Spinal cord (tissue), 10 donors: ENCODE results near the gene UBE2E3. TPM values are rescaled to one million over a fixed set of nuclear protein-coding genes. Genes with fewer than 3 reads are reported as not detected.
"Not testable (repeated sequence)": the region's sequence is repeated elsewhere in the genome, so short reads cannot be mapped to it uniquely, and the experiment has no call there.

ENCODE experiments used
- DNase-seq, 6 donors: peaks; one replicate each; pipeline versions ENCODE4 v3.0.0 to v3.0.0-alpha.2; 2013 to 2015; ENCODE audit warnings: low spot score in 6 of 6, low read depth in 4 of 6
- H3K27ac ChIP-seq: one replicate; pipeline ENCODE4 v1.5.1; 2013; ENCODE audit warnings: low read depth, low read length, control low read depth
- H3K27me3 ChIP-seq: one replicate; pipeline ENCODE4 v1.6.1; 2013; ENCODE audit warnings: low read length; ENCODE audit not compliant: control insufficient read depth, insufficient read depth
- H3K36me3 ChIP-seq: one replicate; pipeline ENCODE4 v1.6.1; 2013; ENCODE audit warnings: low read length; ENCODE audit not compliant: control insufficient read depth, insufficient read depth
- H3K4me1 ChIP-seq: one replicate; pipeline ENCODE4 v1.6.1; 2013; ENCODE audit warnings: low read length; ENCODE audit not compliant: control insufficient read depth, insufficient read depth
- H3K4me3 ChIP-seq: one replicate; pipeline ENCODE4 v1.5.1; 2013; ENCODE audit warnings: low read depth, low read length, control low read depth
- H3K9me3 ChIP-seq: one replicate; pipeline ENCODE4 v1.6.1; 2013; ENCODE audit warnings: low read length; ENCODE audit not compliant: control insufficient read depth, insufficient read depth
- WGBS: methylation state at CpG from one replicate; pipeline ENCODE4 v1.1.5; 2013; ENCODE audit warnings: missing lambda C conversion rate; ENCODE audit not compliant: insufficient coverage; 5-methylcytosine and 5-hydroxymethylcytosine counted together
- polyA plus RNA-seq, 2 donors: library from polyadenylated mRNA; unstranded; fragments of 120-200 nt; gene quantifications; one replicate each; pipeline ENCODE4 v1.2.1, GENCODE V29; 2013; ENCODE audit not compliant: insufficient read length in 2 of 2
- total RNA-seq, 2 donors: library from RNA; depleted of rRNA in 1 of 2; stranded (reverse); fragments of 120-200 nt in 1 of 2; fragments of >200 nt in 1 of 2; gene quantifications; one replicate each; pipeline versions ENCODE4 v1.2.3 to v1.2.4, GENCODE V29; 2013 to 2014
- donor health status: healthy.

Gene UBE2E3
- total and polyA plus RNA-seq, 4 donors: 124 to 187 (median 160) TPM

DNA sequence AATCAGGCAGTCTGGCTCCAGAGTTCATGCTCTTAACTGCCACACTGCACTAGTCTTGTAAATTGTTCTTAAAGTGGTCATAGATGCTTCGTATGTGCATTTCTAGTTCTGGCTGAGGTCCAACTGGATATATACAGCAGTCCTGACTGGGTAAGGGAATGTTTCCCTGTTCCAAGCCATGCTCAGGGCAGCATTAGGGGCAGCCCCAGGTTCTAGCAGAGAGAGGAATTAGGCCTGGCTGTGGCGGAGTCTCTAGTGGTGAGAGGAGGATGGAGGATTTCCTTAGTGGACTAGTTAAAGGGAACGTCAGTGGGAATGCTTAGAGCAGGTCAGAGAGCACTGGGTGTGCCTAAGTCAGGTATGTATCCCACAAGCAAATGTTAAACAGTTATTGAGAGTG is 28.0 kb downstream of the UBE2E3 start:
- Histone ChIP-seq H3K36me3 (no peaks in the 10 kb centered on the region), H3K27me3 (no peaks in the 10 kb centered on the region), H3K4me3 (no peak overlapping the region), H3K9me3 (no peaks in the 10 kb centered on the region), H3K4me1 (no peaks in the 10 kb centered on the region), H3K27ac (no peak overlapping the region)
- 67% methylated on average over 3 of the region's 3 CpGs for WGBS
- no peak for DNase-seq

DNA sequence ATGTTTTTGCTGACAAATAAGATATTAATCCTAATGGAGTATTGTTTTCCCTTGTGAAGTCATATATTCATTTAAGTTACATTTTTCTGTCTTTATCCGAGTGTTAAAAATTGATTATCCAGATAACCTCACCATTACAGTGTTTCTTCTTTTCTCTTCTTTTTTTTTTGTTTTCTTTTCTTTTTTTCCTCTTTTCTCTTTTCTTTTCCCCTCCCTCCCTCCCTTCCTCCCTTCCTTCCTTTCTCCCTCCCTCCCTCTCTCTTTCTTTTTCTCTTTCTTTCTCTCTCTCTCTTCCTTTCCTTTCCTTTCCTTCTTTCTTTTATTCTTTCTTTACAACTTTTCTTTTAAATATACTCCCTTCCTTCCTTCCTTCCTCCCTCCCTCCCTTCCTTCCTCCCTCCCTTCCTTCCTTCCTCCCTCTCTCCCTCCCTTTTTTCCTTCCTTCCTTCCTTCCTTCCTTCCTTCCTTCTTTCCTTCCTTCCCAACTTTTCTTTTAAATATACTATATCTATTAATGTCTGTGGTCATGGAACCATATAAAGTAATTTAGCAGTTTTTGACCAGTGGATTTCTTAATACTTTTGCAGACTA is 40.9 kb downstream of the UBE2E3 start:
- no CpG with 5 or more reads among the region's 1 CpG for whole genome bisulfite sequencing
- Histone ChIP-seq H3K27me3 (no peaks in the 10 kb centered on the region), H3K4me3 (no peak overlapping the region), H3K9me3 (no peaks in the 10 kb centered on the region), H3K4me1 (no peaks in the 10 kb centered on the region), H3K36me3 (no peaks in the 10 kb centered on the region), H3K27ac (no peak overlapping the region)
- no peak for DNase-seq

DNA sequence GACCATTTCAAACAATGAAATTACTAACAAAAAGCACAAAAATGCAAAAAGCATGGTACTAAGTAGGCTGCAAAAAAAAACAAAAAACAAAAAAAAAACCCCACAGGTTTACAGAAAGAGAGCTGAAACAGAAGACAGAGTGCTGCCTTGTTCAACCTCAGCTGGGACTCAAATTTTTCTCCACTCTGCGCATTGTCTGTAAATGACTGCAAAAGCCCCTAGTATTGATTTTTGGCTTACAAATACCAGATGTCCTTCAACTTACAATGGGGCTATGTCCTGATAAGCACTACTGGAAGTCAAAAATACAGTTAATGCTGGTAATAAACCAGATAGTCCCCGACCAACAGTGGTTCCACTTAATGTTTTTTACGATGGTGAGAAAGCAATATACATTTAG is 42.2 kb downstream of the UBE2E3 start:
- no peak overlapping the region for H3K4me3 ChIP-seq
- peak in 1 of 6 donors; percentile 17 for DNase-seq
- H3K4me1 ChIP-seq: no peaks in the 10 kb centered on the region
- H3K9me3 ChIP-seq: no peaks in the 10 kb centered on the region
- no peak overlapping the region for H3K27ac ChIP-seq
- H3K27me3 ChIP-seq: no peaks in the 10 kb centered on the region
- no peaks in the 10 kb centered on the region for H3K36me3 ChIP-seq
- WGBS: no CpG with 5 or more reads among the region's 3 CpGs

DNA sequence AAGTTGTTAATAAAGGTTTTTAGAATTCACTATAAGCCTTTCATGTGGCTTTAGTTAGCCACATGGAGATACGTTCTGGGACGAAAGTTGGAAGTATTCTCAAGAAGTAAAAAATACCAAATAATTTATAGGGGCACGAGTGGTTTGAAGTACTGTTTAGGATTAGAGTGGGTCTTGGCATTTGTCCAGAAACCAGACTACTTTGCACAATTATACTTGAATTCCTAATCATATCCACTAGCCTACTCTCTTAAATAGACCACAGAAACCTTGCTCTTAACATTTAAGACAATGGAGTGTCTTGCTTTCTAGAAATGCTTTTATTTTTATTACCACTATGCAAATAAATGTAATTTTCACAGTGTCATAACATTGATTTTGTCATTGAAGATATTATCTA is 44.6 kb downstream of the UBE2E3 start:
- no peaks in the 10 kb centered on the region for H3K27me3 ChIP-seq
- H3K27ac ChIP-seq: no peak overlapping the region
- no CpG with 5 or more reads among the region's 3 CpGs for WGBS
- H3K4me3 ChIP-seq: no peak overlapping the region
- no peaks in the 10 kb centered on the region for H3K36me3 ChIP-seq
- peak in 1 of 6 donors; percentile 10 for DNase-seq
- H3K4me1 ChIP-seq: no peaks in the 10 kb centered on the region
- no peaks in the 10 kb centered on the region for H3K9me3 ChIP-seq

DNA sequence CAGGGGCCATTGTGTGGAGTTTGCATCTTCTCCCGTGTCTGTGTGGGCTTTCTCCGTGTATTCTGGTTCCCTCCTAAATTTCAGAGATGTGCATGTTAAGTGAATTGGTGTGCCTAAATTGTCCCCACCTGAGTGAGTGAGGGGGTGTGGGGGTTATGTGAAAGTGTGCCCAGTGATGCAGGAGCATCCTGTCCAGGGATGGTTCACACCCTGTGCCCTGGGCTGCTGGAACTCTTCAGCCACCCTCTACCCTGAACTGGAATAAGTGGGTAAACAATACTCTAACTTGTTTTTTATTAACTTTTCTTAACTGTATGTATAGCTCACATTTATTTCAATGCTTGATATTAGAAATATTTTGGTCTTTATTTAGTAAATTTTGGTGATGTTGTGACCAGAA is 56.0 kb downstream of the UBE2E3 start:
- H3K36me3 ChIP-seq: no peaks in the 10 kb centered on the region
- no peaks in the 10 kb centered on the region for H3K9me3 ChIP-seq
- H3K4me1 ChIP-seq: no peaks in the 10 kb centered on the region
- no peak for DNase-seq
- 100% methylated on average over 1 of the region's 2 CpGs for WGBS
- no peak overlapping the region for H3K27ac ChIP-seq
- no peak overlapping the region for H3K4me3 ChIP-seq
- no peaks in the 10 kb centered on the region for H3K27me3 ChIP-seq

DNA sequence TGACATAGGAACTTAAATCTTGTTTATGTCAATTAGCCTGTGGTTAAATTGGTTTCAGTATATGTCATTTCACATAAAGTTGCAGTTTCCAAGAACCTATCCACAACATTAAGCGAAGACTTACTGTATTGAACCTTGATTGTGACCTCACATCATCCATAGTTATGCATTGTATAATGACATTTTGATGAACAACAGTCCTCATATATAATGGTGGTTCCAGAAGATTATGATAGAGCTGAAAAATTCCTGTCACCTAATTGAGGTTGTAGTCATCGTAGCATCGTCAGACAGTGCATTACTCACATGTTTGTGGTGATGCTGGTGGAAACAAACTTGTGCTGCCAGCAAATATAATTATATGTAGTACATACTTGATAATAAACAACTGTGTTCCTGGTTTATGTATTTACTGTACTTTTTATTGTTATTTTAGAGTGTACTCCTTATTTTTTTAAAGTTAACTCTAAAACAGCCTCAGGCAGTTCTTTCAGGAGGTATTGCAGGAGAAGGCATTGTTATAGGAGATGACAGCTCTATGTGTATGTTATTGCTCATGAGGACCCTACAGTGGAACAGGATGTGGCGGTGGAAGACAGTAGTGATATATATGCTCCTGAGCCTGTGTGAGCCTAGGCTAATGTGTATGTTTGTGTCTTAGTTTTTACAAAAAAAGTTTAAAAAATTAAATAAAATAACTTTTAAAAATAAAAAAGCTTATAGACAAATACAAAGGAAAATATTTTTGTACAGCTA is 56.6 kb downstream of the UBE2E3 start:
- no peak overlapping the region for H3K4me3 ChIP-seq
- H3K27ac ChIP-seq: no peak overlapping the region
- WGBS: no CpG with 5 or more reads among the region's 4 CpGs
- no peak for DNase-seq
- no peaks in the 10 kb centered on the region for H3K4me1 ChIP-seq
- H3K9me3 ChIP-seq: no peaks in the 10 kb centered on the region
- no peaks in the 10 kb centered on the region for H3K27me3 ChIP-seq
- no peaks in the 10 kb centered on the region for H3K36me3 ChIP-seq

DNA sequence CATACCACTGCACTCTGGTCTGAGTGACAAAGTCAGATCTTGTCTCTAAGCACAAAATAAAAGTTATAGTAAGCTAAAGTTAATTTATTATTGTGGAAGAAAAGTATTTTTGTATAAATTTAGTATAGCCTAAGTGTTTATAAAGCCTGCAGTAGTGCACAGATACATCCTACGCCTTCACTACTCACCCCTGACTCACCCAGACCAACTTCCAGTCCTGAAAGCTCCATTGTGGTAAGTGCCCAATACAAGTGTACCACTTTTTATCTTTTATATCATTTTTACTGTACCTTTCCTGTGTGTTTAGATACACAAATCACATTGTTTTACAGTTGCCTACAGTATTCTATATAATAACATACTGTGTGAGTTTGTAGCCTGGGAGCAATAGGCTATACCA is 57.5 kb downstream of the UBE2E3 start:
- WGBS: no CpG with 5 or more reads among the region's 1 CpG
- H3K27me3 ChIP-seq: no peaks in the 10 kb centered on the region
- no peak for DNase-seq
- no peaks in the 10 kb centered on the region for H3K4me1 ChIP-seq
- no peaks in the 10 kb centered on the region for H3K36me3 ChIP-seq
- no peak overlapping the region for H3K4me3 ChIP-seq
- no peaks in the 10 kb centered on the region for H3K9me3 ChIP-seq
- H3K27ac ChIP-seq: no peak overlapping the region

DNA sequence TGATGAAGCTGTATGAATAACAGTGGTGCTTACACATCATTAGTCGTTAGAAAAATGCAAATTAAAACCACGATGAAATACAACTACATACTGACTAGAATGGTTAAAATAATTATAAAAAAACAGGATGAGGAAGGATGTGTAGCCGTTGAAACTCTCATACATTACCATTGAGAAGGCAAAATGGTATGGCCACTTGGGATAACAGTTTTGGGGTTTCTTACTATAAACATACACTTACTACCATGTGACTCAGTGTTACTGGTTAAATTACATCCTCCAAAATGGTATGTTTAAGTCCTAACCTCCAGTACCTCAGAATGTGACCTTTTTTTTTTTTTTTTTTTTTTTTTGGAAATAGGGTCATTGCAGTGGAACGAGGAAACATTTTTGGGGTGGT is 58.4 kb downstream of the UBE2E3 start:
- Histone ChIP-seq H3K4me3 (no peak overlapping the region), H3K36me3 (no peaks in the 10 kb centered on the region), H3K9me3 (no peaks in the 10 kb centered on the region), H3K27me3 (no peaks in the 10 kb centered on the region), H3K27ac (no peak overlapping the region), H3K4me1 (no peaks in the 10 kb centered on the region)
- WGBS: no CpG with 5 or more reads among the region's 4 CpGs
- DNase-seq: no peak

DNA sequence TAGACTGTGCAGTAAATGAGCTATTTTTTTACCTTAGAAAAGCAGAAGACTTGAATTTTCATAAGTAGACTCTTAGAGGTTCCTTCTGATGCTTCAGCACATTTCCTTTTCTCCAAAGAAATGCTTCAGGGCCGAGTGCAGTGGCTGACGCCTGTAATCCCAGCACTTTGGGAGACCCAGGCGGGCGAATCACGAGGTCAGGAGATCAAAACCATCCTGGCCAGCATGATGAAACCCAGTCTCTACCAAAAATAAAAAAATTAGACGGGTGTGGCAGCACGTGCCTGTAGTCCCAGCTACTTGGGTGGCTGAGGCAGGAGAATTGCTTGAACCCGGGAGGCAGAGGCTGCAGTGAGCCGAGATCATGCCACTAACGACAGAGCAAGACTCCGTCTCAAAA is 60.4 kb downstream of the UBE2E3 start:
- not testable (repeated sequence) for H3K4me1 ChIP-seq, H3K9me3 ChIP-seq, H3K27me3 ChIP-seq, H3K4me3 ChIP-seq, DNase-seq, H3K27ac ChIP-seq, H3K36me3 ChIP-seq
- WGBS: 97% methylated on average over 5 of the region's 11 CpGs

DNA sequence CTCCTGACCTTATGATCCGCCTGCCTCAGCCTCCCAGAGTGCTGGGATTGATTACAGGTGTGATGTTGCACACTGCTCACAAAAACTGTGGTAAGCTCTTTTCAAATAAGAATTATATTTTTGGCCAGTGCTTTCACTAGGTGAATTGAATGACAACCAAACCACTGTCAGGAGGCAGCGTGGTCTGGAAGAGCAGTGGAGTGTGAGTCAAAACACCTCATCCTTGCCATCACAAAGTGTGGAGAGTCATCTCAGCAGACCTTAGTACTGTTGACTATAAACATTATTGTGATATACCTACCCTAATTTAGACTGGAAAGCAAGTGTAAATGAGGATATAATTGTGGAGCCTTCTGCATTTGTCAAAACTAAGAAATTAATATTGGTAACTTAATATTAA is 61.3 kb downstream of the UBE2E3 start:
- H3K36me3 ChIP-seq: no peaks in the 10 kb centered on the region

More for the DNA sequence above, 61.3 kb downstream of the UBE2E3 start:
- Histone ChIP-seq H3K27me3 (no peaks in the 10 kb centered on the region), H3K4me3 (no peak overlapping the region), H3K27ac (no peak overlapping the region), H3K9me3 (no peaks in the 10 kb centered on the region), H3K4me1 (no peaks in the 10 kb centered on the region)
- no peak for DNase-seq
- WGBS: no CpG with 5 or more reads among the region's 2 CpGs
